ENCODE measurements around the gene HMGN2. TPM values are rescaled to one million over a fixed set of nuclear protein-coding genes. Genes with fewer than 3 reads are reported as not detected.

HMGN2 gene
- total RNA-seq: 272 and 287 TPM in 2 replicates

GRCh38 chr1:26472320-26472900, at the start of gene HMGN2:
Gene HMGN2, plus strand, starts transcription at chr1:26472440. Its CDS starts 173 bp downstream, at chr1:26472613.

GRCh38 chr1:26431979-26432695, 40.1 kb upstream of the HMGN2 start, which contains the start of gene DHDDS:
Gene DHDDS, plus strand, starts transcription at chr1:26432321. Its CDS starts 625 bp downstream, at chr1:26432946.

Other genes with a start within 250 kb of the HMGN2 start
- 6.0 TPM in 2 replicates for gene CEP85, start 238.2 kb upstream of the HMGN2 start, total RNA-seq
- gene SH3BGRL3, start 192.4 kb upstream of the HMGN2 start, total RNA-seq: 121 and 201 TPM in 2 replicates
- 2.2 and 2.8 TPM in 2 replicates for gene UBXN11, start 165.8 kb upstream of the HMGN2 start, total RNA-seq
- not detected in 2 replicates for gene CD52, start 154.5 kb upstream of the HMGN2 start, total RNA-seq
- not detected in 2 replicates for gene CRYBG2, start 118.3 kb upstream of the HMGN2 start, total RNA-seq
- gene ZNF683, start 99.7 kb upstream of the HMGN2 start, total RNA-seq: not detected in 2 replicates
- gene LIN28A, start 61.6 kb upstream of the HMGN2 start, total RNA-seq: not detected in 2 replicates
- 27.4 and 32.0 TPM in 2 replicates for gene DHDDS, start 40.1 kb upstream of the HMGN2 start, total RNA-seq
- gene RPS6KA1, start 57.3 kb downstream of the HMGN2 start, total RNA-seq: 0.77 and 2.0 TPM in 2 replicates
- 18.8 and 21.3 TPM in 2 replicates for gene ARID1A, start 223.6 kb downstream of the HMGN2 start, total RNA-seq

All from pericardium fibroblast (primary cell).